Osteocyte (in vitro differentiated cells): ENCODE data around the gene UBE2Q2. TPM values are rescaled to one million over a fixed set of nuclear protein-coding genes. Genes with fewer than 3 reads are reported as not detected.

Experiments used
- DNase-seq: peaks from one replicate; pipeline ENCODE4 v3.0.0; 2021; ENCODE audit warnings: mixed read lengths; ENCODE audit not compliant: unreplicated experiment; ENCODE audit errors: extremely low spot score
- H3K27ac Mint-ChIP-seq: one replicate; pipeline ENCODE4 v1.8.0; 2021; ENCODE audit warnings: mild to moderate bottlenecking, mixed read lengths; ENCODE audit not compliant: unreplicated experiment
- H3K27me3 Mint-ChIP-seq: one replicate; pipeline ENCODE4 v1.8.0; 2021; ENCODE audit warnings: mixed read lengths; ENCODE audit not compliant: unreplicated experiment
- H3K36me3 Mint-ChIP-seq: one replicate; pipeline ENCODE4 v1.8.0; 2021; ENCODE audit warnings: mixed read lengths; ENCODE audit not compliant: unreplicated experiment
- H3K4me1 Mint-ChIP-seq: one replicate; pipeline ENCODE4 v1.8.0; 2021; ENCODE audit warnings: mixed read lengths; ENCODE audit not compliant: unreplicated experiment
- H3K4me3 Mint-ChIP-seq: one replicate; pipeline ENCODE4 v1.8.0; 2021; ENCODE audit warnings: mild to moderate bottlenecking, moderate library complexity, mixed read lengths; ENCODE audit not compliant: unreplicated experiment
- H3K9me3 Mint-ChIP-seq: one replicate; pipeline ENCODE4 v1.8.0; 2021; ENCODE audit warnings: mixed read lengths; ENCODE audit not compliant: unreplicated experiment
- CTCF ChIP-seq: fragments of 200-600 bp; sonication (generic); IDR thresholded peaks from 2 replicates; pipeline ENCODE4 v1.5.0; 2021; ENCODE audit warnings: antibody characterized with exemption, mild to moderate bottlenecking, moderate library complexity
- total RNA-seq: library from RNA; stranded (reverse); gene quantifications from 2 replicates; pipeline ENCODE4 v1.2.1, GENCODE V29; 2021

UBE2Q2 gene
- total RNA-seq, 1 donor from 2014 or later: 43.2 TPM

- no peak for TF ChIP-seq CTCF
- H3K4me3 Mint-ChIP-seq: no peak overlapping the region
- no peaks in the 10 kb centered on the region for H3K9me3 Mint-ChIP-seq
- no peaks in the 10 kb centered on the region for H3K36me3 Mint-ChIP-seq
- H3K27me3 Mint-ChIP-seq: no peaks in the 10 kb centered on the region
- no peak overlapping the region for H3K27ac Mint-ChIP-seq
- no peak for DNase-seq
- no peaks in the 10 kb centered on the region for H3K4me1 Mint-ChIP-seq
These were observed 19.2 kb upstream of the UBE2Q2 start for GRCh38 chr15:75823860-75824613.

DNA sequence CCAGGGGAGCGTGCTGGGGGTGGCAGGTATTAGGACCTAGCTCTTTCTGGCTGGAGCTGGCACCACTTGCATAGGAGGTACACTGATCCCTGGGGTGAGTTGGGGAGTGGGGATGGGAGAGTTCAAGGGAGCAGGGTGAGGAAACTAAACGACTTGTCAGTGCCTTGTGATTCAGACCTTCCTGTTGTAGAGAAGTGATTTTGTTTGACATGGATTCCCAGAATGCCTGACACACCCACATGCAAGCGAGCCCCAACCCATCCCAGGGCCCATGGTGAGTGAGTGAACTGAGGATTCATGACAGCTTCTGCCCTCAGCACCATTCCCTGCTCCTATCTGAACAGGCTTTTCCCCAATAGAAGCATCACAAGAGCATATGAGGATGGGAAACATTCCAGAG lies 15.6 kb upstream of the UBE2Q2 start:
- H3K9me3 Mint-ChIP-seq: no peaks in the 10 kb centered on the region
- no peak overlapping the region for H3K4me3 Mint-ChIP-seq
- no peaks in the 10 kb centered on the region for H3K27me3 Mint-ChIP-seq
- TF ChIP-seq CTCF: no peak
- H3K36me3 Mint-ChIP-seq: no peaks in the 10 kb centered on the region
- no peak overlapping the region for H3K27ac Mint-ChIP-seq
- peaks cover 2% of the 10 kb centered on the region for H3K4me1 Mint-ChIP-seq
- peak; percentile 36 for DNase-seq

- Mint-ChIP-seq H3K9me3 (no peaks in the 10 kb centered on the region), H3K27me3 (no peaks in the 10 kb centered on the region), H3K4me1 (peaks cover 2% of the 10 kb centered on the region), H3K4me3 (no peak overlapping the region), H3K27ac (no peak overlapping the region), H3K36me3 (no peaks in the 10 kb centered on the region)
- DNase-seq: no peak
- no peak for TF ChIP-seq CTCF
These were observed 14.8 kb upstream of the UBE2Q2 start for GRCh38 chr15:75828429-75828828.

- Mint-ChIP-seq H3K36me3 (no peaks in the 10 kb centered on the region), H3K4me3 (no peak overlapping the region), H3K9me3 (no peaks in the 10 kb centered on the region), H3K4me1 (peaks cover 3% of the 10 kb centered on the region), H3K27me3 (no peaks in the 10 kb centered on the region), H3K27ac (no peak overlapping the region)
- TF ChIP-seq CTCF: no peak
- DNase-seq: no peak
These were observed 12.1 kb upstream of the UBE2Q2 start for GRCh38 chr15:75830910-75831805.

DNA sequence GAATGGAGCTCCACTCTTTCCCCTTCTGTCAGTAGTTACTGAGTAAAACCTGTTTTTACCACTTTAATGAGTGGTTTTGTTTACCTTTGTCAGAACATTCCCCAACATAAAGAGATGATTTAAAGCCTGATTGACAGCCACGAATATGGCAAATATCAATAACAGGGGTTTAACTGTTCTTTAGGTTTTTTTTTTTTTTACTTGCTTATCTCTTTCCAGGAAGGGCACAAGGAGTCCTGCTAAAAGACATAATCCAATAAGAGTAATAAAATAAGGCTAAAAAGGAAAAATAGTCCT lies 11.5 kb upstream of the UBE2Q2 start:
- no peaks in the 10 kb centered on the region for H3K9me3 Mint-ChIP-seq
- H3K36me3 Mint-ChIP-seq: no peaks in the 10 kb centered on the region
- H3K4me3 Mint-ChIP-seq: no peak overlapping the region
- no peak for TF ChIP-seq CTCF
- H3K4me1 Mint-ChIP-seq: peaks cover 6% of the 10 kb centered on the region
- H3K27ac Mint-ChIP-seq: no peak overlapping the region
- H3K27me3 Mint-ChIP-seq: no peaks in the 10 kb centered on the region
- DNase-seq: no peak
